HG03558 (cell line): ENCODE results near the gene MAPK12.

ENCODE experiments used
- ATAC-seq: cut with Tn5 transposase; IDR thresholded peaks from one replicate; pipeline ENCODE4 v1.9.1; 2021; ENCODE audit warnings: moderate number of reproducible peaks; ENCODE audit not compliant: unreplicated experiment; ENCODE audit errors: extremely low read depth

The MAPK12 gene

GRCh38 chr22:50269970-50270665 is 8.6 kb upstream of the MAPK12 start, which contains the start of gene MAPK11:
MAPK11 (minus strand) TSS chr22:50270380; CDS start chr22:50270292, 88 bp downstream.
- no peak for ATAC-seq

- no peak for ATAC-seq
These were observed 8.1 kb upstream of the MAPK12 start for GRCh38 chr22:50269573-50269969.

DNA sequence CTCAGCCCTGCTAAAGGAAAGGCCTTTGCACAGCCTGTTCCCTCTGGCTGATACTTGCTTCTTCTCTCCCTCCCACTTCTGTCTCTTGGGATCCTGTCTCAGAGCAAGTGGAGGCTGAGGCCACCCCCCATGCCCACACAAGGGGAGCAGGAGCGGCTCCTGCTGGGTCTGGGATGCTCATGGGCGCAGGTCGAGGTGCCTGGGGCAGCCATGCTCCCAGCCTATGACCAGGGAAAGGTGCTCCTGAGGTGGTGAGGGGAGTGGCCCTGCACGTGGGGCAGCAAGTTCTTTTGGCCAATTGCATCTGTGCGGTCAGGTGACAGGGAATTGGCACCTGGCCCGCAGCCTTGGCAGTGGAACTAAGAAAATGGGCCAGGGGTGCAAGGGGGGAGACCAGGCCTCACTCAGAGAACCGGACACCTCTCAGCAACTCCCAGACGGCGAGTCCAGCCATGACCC is 7.2 kb upstream of the MAPK12 start:
- no peak for ATAC-seq

- no peak for ATAC-seq
These were observed 6.3 kb upstream of the MAPK12 start for GRCh38 chr22:50267591-50268390.

GRCh38 chr22:50266994-50267393 is 5.5 kb upstream of the MAPK12 start:
- ATAC-seq = no peak

GRCh38 chr22:50264946-50265669 is 3.6 kb upstream of the MAPK12 start:
- ATAC-seq = no peak

DNA sequence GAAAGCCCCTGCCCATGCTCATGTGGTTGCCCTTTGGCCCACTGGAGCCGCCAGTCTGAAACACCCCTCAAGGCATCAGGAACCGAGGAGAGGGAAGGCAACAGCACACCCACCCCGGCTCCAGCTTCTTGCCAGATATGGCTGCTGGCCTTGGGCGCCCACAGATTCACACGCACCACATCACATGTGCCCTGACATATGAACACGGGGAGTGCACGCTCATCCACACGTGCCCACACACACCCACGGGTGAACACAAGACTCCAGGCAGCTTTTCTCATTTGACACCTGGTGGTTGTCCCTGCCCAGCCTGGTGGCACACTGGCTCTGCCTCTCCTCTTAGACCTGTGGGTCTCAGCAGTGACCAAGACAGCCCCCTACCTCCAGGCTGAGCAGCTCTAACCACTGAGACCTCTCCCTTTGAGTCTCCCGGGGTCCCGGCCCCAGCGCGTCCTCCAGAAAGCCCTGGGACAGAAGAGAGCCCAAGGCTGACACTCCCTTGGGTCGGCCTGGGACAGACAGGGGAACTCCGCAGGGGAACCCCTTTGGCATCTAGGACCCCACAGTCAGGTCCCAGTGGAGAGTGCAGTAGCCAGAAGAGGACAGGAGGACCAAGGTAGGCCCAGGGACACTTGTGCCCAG is 2.7 kb upstream of the MAPK12 start:
- no peak for ATAC-seq

DNA sequence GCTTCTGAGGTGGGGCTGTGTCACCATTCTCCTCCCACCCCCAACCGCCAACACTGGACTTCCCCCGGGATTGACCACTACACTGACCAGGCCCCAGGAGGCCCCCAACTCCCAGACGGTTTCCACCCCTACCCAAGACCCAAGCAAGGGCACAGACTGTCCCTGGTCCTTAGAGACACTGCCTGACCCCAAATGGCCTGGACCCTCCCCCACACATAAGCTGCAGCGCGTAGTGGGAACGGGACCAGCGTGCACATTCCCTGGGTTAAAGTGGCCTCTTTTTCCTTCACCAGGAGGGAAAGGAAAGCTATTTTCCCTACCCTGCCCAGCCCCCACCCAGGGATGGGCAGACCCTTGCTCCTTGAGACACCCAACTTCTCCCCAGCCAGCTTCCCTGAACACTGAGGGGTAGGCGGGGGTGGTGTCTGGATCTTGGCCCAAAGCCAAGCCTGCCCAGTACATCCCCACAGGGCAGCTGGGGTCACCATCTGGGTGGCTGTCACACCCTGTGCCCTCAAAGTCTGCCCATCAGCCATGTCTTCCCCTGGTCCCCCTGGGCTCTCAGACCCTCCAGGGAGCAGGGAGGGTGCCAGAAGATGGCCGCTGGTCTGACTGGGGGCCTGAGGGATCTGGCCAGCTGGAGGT is 1.6 kb upstream of the MAPK12 start:
- no peak for ATAC-seq

GRCh38 chr22:50262460-50262911 is 1.0 kb upstream of the MAPK12 start:
- ATAC-seq = no peak

DNA sequence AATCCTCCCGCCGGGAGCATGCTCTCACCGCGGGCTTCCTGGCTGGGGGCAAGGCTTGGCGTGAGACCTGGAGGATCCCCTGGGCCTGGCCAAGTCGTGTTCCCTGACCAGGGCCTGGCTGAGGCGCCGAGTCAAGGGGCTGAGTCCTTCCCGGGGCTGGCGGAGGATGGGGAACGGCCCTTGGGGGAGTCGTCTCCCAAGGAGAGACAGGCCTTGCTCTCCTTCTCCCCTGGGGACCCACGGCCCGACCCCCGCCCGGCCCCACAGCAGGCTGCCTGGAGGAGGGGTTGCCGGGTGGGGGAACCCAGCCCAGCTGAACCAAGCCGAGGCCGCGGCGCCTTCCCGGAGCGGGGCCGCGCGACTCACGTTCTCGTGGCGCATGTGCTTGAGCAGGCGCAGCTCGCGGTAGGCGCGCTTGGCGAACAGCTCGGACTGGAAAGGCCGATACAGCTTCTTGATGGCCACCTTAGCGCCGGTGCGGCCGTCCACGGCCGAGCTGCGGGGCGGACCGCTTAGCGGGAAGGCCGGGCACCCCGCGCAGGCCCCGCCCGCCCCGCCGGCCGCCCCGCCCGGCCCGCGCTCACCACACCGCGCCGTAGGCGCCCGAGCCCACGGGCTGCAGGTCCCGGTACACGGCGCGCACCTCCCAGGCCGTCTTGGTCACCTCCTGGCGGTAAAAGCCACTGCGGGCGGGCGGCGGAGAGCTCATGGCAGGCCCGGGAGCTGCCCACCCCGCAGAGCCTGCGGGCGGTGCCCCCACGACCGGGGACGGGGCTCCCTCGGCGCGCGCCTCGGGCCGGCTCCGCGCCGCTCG is 475 bp downstream of the MAPK12 start:
- ATAC-seq = no peak

DNA sequence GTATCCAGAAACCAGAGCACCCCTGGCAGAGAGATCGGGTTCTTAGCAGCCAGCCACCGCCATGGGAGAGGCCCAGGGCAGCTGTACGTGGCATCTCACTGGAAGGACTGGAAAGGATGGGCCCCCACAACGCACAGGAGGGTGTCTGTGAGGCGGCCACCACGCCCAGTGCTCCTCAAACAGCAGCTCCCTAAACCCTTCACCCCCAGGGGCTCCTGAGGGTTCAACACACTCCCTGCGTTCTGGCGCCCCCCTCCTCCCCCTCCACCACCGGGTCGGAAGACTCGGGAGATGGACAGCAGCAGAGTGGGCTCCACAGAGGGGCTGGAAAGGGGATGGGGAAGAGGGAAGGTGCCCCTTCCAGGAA is 1.1 kb downstream of the MAPK12 start:
- no peak for ATAC-seq

GRCh38 chr22:50259302-50259701 is 2.2 kb downstream of the MAPK12 start:
- no peak for ATAC-seq

DNA sequence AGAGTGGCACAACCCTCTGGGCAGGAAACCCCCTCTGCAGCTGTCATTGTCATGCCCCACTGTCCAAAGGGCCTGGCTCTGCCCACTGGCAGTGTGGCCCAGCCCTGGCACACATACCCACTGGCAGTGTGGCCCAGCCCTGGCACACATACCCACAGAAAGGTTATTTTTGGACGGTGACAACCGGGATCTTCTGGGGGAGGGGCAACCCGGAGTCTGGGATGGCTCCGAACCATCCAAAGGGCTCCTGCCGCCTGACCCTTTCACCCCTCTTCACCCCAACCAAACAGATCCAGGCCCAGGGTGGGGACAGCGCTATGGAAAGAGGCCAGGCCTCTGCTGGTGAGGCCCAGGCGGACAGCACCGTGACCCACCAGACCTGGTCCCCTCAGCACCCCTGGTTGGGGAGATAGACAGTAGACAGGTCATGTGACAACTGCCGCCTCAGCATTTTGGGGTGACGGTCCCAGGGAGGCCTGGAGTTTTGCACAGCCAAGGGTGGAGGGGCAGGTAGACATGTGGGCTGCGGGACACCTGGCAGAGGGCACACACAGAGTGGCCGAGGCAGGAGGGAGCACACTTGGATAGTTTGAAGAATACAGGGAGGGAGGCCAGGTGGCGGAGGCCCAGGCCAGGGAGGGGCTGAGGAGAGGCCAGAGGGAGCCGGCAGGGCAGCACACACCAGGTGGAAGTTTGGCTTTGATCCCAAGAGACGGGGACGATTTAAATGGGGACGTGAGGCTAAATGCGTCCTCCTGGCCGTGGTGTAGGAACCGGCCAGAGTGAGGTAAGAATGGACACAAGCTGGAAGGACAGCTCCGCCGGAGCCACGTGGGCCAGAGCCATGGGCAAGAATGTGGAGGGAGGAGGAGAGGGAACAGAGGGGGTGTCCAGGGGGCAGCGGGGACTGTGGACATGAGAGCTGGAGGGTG is 2.9 kb downstream of the MAPK12 start:
- ATAC-seq = no peak

DNA sequence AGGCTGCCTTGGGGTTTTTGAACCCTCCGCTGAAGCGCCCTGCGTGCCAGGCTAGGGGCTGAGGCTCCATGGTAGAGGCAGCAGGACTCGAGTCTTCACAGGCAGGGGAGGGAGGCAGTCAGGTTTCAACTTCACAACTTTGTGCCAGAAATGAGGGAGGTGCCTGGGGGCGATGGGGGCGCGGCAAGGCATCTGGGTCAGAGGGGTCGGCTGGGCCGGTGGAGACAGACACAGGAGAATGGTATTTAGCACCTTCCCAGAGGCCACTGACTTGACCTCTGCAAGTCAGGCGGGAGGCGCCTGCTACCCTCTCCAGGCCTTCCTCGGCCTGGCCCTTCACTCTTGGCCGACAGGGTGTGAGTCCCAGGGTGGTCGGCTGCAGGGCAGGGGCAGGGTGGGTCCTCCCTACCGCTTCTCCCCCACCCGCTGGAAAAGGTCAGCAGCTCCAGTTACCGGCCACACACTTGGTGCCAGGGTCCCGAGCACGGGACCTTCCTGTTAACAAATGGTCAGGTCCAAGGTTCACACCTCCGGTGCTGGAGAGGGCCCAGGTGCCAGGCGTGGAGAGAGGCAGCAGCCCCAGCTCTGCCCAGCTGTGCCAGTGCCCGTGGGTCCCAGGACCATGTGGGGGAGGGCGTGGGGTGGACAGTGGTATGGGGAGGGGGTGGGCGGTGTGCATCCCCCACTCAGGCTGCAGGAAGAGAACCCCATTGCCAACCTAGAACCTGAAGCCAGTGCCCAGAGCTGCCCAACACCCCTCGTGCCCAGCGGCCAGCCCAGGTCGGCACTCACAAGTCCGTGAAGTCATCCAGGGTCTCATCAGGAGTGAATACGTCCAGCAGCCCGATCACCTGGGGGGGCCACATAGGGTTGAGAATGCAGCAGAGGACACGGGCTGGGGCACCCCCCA is 3.8 kb downstream of the MAPK12 start:
- ATAC-seq = no peak

- no peak for ATAC-seq
These were observed 4.4 kb downstream of the MAPK12 start for GRCh38 chr22:50257041-50257440.

DNA sequence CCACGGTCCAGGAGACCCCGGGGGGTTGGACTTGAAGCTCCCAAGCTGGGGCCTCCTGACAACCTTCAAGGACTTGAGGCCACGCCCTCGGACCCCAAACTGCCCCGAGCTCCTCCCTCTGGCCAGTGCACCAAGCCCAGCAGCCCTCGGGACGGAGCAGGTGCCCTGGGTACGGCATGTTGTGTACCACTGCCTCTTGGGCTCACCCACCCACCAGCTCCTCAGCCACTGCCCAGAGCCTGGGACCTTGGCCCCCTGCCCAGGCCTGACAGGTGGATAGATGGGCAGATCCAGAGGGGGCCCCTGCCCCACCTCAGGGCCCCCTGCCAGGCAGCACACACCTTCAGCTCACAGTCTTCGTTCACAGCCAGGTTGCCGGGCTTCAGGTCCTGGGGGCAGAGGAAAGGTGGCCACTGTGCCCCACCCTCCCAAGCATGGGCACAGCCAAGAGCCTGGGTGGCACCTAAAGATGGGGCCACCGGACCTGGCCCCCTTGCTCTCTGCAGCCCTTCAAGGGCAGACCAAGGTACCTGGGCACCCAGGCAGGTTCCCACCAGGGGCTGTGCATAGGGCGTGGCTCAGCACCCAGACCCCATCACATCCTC is 5.1 kb downstream of the MAPK12 start:
- no peak for ATAC-seq

GRCh38 chr22:50255607-50256006 is 5.9 kb downstream of the MAPK12 start:
- no peak for ATAC-seq
